GM18526 (cell line): ENCODE measurements around the gene CCR7.

Experiments
- POLR2A ChIP-seq: IDR thresholded peaks from 3 replicates; pipeline ENCODE4 v1.6.1; 2011; ENCODE audit not compliant: insufficient read length; ENCODE audit errors: extremely low read depth

CCR7 gene

GRCh38 chr17:40509626-40510327 is 55.5 kb downstream of the CCR7 start:
- no peak for TF ChIP-seq POLR2A

GRCh38 chr17:40506786-40507185 is 58.5 kb downstream of the CCR7 start:
- no peak for TF ChIP-seq POLR2A
